ENCODE data around the gene FGD1.
A peak's percentile ranks its signal among the peaks of the same experiment; 100 is the strongest.
"Not testable (repeated sequence)": the region's sequence is repeated elsewhere in the genome, so short reads cannot be mapped to it uniquely, and the experiment has no call there.

The FGD1 gene

DNA sequence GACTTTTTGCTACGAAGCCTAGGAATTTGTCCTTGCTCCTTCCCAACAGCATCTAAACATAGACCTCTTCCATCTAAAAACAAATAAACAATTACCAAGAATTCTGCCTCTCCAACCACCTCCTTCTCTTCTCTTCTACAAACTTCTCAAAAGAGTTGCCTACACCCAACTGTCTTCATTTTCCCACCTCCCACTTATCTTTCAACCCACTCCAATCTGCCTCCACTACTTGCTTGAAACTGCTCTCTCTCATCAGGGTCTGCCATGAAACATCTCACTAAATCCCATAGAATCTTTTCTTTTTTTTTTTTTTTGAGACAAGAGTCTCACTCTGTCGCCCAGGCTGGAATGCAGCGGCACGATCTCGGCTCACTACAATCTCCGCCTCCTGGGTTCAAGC, 902 bp upstream of the FGD1 start:
- Histone ChIP-seq H3K9ac (ENCODE audit: insufficient read length) (no peak overlapping the region), H3K36me3 (ENCODE audit: insufficient read depth, low read length) (no peaks in the 10 kb centered on the region), H3K27ac (no peak overlapping the region), H3K4me3 (no peak overlapping the region), H3K9me3 (ENCODE audit: low read depth, low read length) (no peaks in the 10 kb centered on the region)
- no peak for TF ChIP-seq POLR2AphosphoS5 (IDR thresholded peaks at IDR 0.05; ENCODE audit: borderline replicate concordance, low read depth, low read length)
- TF ChIP-seq EZH2 (IDR thresholded peaks at IDR 0.05) = no peak
- no peak for TF ChIP-seq FOXP2 (optimal IDR thresholded peaks at IDR 0.05; ENCODE audit: control extremely low read depth, extremely low read length, insufficient read depth)
- no peak for DNase-seq (ENCODE audit: low read depth, low spot score)

DNA sequence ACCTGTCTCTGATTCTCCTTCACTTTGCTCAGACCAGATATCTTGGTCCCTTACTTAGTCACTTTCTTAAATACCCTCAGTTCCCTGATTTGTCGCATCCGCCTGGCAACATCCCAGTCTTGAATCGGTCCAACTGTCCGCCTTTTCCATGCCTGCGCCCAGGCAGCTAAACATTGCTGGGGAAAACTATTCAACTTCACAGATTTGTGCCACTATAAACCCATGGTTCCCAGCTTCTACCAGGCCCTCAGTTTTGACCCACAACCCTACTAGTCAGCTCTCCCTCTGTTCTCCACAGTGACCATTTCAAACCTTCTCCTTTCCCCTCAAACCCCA, 451 bp upstream of the FGD1 start:
- H3K27ac ChIP-seq = no peak overlapping the region
- no peaks in the 10 kb centered on the region for H3K36me3 ChIP-seq (ENCODE audit: insufficient read depth, low read length)
- DNase-seq (ENCODE audit: low read depth, low spot score) = no peak
- TF ChIP-seq EZH2 (IDR thresholded peaks at IDR 0.05) (no peak), FOXP2 (optimal IDR thresholded peaks at IDR 0.05; ENCODE audit: control extremely low read depth, extremely low read length, insufficient read depth) (no peak), POLR2AphosphoS5 (IDR thresholded peaks at IDR 0.05; ENCODE audit: borderline replicate concordance, low read depth, low read length) (no peak)
- peak overlapping the region; percentile 78 for H3K4me3 ChIP-seq
- no peaks in the 10 kb centered on the region for H3K9me3 ChIP-seq (ENCODE audit: low read depth, low read length)
- H3K9ac ChIP-seq (ENCODE audit: insufficient read length) = peak overlapping the region; percentile 45

DNA sequence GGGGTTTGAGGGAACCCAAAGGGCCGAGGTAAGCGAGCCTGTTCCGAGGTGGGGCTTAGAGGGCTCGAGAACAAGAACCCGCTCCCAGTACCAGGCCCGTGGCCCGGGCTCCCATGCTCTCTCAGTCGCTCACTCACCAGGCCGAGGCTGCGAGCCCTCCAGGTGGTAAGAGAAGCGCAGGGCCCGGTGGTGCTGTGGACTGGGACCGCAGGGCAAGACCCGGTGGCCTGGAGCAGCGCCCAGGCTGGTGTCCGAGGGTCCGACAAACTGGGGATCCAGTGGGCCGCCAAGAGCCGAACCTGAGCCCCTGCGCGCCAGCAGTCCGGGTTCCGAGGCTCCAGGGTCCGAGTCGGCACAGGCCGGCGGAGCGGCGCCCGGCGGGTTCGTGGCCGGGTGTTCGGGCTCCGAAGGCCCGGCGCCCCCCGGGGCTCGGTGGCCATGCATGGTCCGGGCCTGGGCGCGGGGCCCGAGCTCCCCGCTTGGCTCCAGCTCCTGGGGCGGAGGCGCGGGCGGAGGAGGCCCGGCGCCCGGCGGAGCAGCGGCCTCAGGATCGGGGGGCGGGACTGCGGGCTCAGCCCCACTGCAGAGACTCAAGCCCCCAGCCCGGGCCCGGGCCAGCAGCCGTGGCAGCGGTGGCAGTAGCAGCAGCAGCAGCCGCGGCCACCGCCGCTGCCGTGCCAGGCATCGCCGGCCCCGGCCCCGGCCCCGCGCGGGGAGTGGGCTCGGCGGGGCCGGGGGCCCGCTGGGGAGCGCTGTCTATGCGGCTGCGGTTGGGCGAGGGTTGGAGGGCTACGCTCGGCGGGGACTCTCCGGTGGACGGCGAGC, 833 bp downstream of the FGD1 start:
- Histone ChIP-seq H3K9ac (ENCODE audit: insufficient read length) (peak overlapping the region; percentile 79), H3K27ac (no peak overlapping the region), H3K9me3 (ENCODE audit: low read depth, low read length) (no peaks in the 10 kb centered on the region), H3K36me3 (ENCODE audit: insufficient read depth, low read length) (no peaks in the 10 kb centered on the region), H3K4me3 (peak overlapping the region; percentile 78)
- no peak for DNase-seq (ENCODE audit: low read depth, low spot score)
- TF ChIP-seq EZH2 (IDR thresholded peaks at IDR 0.05) = no peak
- TF ChIP-seq POLR2AphosphoS5 (IDR thresholded peaks at IDR 0.05; ENCODE audit: borderline replicate concordance, low read depth, low read length) = no peak
- no peak for TF ChIP-seq FOXP2 (optimal IDR thresholded peaks at IDR 0.05; ENCODE audit: control extremely low read depth, extremely low read length, insufficient read depth)

DNA sequence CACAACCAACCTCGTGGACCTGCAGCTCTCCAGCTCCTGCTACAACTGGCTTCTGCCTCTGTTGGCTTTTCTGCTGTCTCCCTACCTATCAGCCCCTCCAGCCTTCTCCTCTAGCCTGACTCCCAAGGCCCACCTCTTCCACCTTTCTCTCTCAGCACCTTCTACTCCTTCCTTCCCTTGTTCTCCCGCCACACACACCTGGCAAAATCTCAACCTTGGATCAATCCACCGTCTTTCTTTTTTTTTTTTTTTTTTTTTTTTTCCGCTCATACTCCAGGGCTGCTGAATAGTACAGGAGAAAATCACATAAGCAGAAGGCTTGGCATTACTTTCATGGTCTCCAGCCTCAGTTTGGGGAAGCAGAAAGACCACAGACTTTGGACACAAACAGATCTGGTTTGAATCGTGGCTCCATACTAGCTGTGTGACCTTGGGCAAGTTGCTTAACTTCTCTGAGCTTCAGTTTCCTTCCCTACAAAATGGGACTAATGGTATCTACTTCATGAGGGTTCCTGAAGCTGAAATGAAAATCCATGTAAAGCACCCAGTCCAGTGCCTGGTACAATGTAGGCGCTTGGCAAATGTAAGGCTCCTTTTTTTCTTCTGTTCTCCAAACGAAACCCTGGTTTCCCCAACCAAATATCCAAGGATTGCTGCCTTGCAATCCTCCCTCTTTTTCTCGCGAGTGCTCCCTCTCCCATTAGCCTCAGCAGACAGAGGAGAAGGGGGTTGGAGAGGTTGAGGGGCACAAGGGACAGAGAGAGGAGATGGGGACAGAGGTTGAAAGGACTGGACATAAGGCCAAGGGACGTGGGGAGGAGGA, 1.7 kb downstream of the FGD1 start:
- TF ChIP-seq POLR2AphosphoS5 (IDR thresholded peaks at IDR 0.05; ENCODE audit: borderline replicate concordance, low read depth, low read length) (no peak), EZH2 (IDR thresholded peaks at IDR 0.05) (no peak), FOXP2 (optimal IDR thresholded peaks at IDR 0.05; ENCODE audit: control extremely low read depth, extremely low read length, insufficient read depth) (no peak)
- H3K4me3 ChIP-seq = peak overlapping the region; percentile 78
- no peaks in the 10 kb centered on the region for H3K9me3 ChIP-seq (ENCODE audit: low read depth, low read length)
- no peaks in the 10 kb centered on the region for H3K36me3 ChIP-seq (ENCODE audit: insufficient read depth, low read length)
- H3K9ac ChIP-seq (ENCODE audit: insufficient read length) = peak overlapping the region; percentile 79
- no peak overlapping the region for H3K27ac ChIP-seq
- DNase-seq (ENCODE audit: low read depth, low spot score) = no peak

DNA sequence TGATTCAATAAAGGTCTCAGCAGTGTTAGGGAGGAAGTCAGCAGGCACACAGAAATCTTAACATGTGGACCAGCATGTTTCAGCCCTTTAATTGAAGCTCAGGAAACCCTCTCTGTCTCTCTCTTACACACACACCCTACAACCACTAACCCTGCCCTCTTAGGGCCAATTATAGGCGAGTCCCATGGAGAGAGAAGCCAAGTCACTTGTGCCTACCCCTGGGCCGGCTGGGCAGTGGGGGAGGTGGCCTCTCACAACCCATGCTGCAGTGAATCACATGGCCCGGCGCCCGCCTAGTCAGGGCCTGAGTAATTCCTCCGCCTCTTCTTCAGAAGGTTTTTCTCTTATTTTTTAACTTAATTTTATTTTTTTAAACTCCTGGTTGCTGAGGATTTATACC, 3.7 kb downstream of the FGD1 start:
- H3K27ac ChIP-seq = no peak overlapping the region
- H3K36me3 ChIP-seq (ENCODE audit: insufficient read depth, low read length) = no peaks in the 10 kb centered on the region
- H3K4me3 ChIP-seq = no peak overlapping the region
- TF ChIP-seq FOXP2 (optimal IDR thresholded peaks at IDR 0.05; ENCODE audit: control extremely low read depth, extremely low read length, insufficient read depth) (no peak), POLR2AphosphoS5 (IDR thresholded peaks at IDR 0.05; ENCODE audit: borderline replicate concordance, low read depth, low read length) (no peak), EZH2 (IDR thresholded peaks at IDR 0.05) (no peak)
- DNase-seq (ENCODE audit: low read depth, low spot score) = no peak
- H3K9ac ChIP-seq (ENCODE audit: insufficient read length) = no peak overlapping the region
- H3K9me3 ChIP-seq (ENCODE audit: low read depth, low read length) = no peaks in the 10 kb centered on the region

DNA sequence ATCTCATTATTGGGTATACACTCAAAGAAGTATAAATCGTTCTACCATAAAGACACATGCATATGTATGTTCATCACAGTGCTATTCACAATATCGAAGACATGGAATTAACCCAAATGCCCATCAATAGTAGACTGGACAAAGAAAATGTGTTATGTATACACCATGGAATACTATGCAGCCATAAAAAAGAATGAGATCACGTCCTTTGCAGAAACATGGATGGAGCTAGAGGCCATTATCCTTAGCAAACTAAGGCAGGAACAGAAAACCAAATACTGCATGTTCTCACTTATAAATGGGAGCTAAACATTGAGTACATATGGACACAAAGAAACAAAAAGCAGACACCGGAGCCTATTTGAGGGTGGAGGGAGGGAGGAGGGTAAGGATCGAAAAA, 6.2 kb downstream of the FGD1 start:
- not testable (repeated sequence) for H3K9me3 ChIP-seq (ENCODE audit: low read depth, low read length); H3K9ac ChIP-seq (ENCODE audit: insufficient read length); H3K27ac ChIP-seq; DNase-seq (ENCODE audit: low read depth, low spot score); H3K36me3 ChIP-seq (ENCODE audit: insufficient read depth, low read length); H3K4me3 ChIP-seq

DNA sequence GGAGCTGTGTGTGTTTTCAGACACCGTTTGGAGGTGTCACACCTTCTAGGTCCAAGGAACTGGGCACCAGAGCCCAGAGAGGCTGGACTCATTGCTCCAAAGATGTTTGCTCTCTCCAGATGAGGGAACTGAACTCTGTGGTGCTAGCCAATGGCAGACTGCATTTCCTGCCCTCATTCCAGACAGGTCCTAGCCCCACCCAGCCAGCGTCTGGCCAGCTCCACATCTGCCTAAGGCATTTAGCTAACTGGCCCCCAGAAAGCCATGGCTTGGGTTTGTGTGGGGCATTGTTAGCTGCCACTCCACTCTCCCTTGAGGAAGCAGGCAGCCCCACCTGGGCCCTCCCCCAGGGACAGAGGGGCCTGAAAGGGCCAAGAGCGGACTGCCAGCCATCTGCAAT, 11.4 kb downstream of the FGD1 start:
- no peak overlapping the region for H3K27ac ChIP-seq
- H3K9me3 ChIP-seq (ENCODE audit: low read depth, low read length) = no peaks in the 10 kb centered on the region
- no peak overlapping the region for H3K4me3 ChIP-seq
- TF ChIP-seq POLR2AphosphoS5 (IDR thresholded peaks at IDR 0.05; ENCODE audit: borderline replicate concordance, low read depth, low read length) = no peak
- no peak for TF ChIP-seq EZH2 (IDR thresholded peaks at IDR 0.05)
- no peak for TF ChIP-seq FOXP2 (optimal IDR thresholded peaks at IDR 0.05; ENCODE audit: control extremely low read depth, extremely low read length, insufficient read depth)
- DNase-seq (ENCODE audit: low read depth, low spot score) = no peak
- no peak overlapping the region for H3K9ac ChIP-seq (ENCODE audit: insufficient read length)
- H3K36me3 ChIP-seq (ENCODE audit: insufficient read depth, low read length) = no peaks in the 10 kb centered on the region

DNA sequence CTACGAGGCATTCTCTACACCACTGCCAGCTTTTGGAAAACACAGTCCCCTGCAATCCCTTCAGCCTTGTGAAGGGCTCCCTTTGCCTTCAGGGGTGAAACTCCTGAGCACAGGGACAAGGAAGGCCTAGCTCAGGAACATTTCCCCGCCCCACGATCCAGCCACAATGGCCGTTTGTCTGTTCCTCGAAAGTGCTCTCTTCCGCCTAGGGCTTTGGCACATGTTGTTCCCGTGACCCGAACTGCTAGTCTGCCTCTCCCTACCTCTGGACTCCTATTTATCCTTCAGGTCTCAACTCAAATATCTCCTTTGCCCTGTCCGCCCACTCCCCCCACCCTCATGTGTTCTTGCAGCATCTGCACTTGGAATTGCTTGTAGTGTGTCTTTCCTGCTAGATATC, 12.1 kb downstream of the FGD1 start:
- Histone ChIP-seq H3K27ac (no peak overlapping the region), H3K36me3 (ENCODE audit: insufficient read depth, low read length) (no peaks in the 10 kb centered on the region), H3K9ac (ENCODE audit: insufficient read length) (no peak overlapping the region), H3K9me3 (ENCODE audit: low read depth, low read length) (no peaks in the 10 kb centered on the region), H3K4me3 (no peak overlapping the region)
- TF ChIP-seq POLR2AphosphoS5 (IDR thresholded peaks at IDR 0.05; ENCODE audit: borderline replicate concordance, low read depth, low read length) (no peak), EZH2 (IDR thresholded peaks at IDR 0.05) (no peak), FOXP2 (optimal IDR thresholded peaks at IDR 0.05; ENCODE audit: control extremely low read depth, extremely low read length, insufficient read depth) (no peak)
- DNase-seq (ENCODE audit: low read depth, low spot score) = no peak
